ENCODE data around the gene OOSP2. TPM values are rescaled to one million over a fixed set of nuclear protein-coding genes. Genes with fewer than 3 reads are reported as not detected.
"Not testable (repeated sequence)": the region's sequence is repeated elsewhere in the genome, so short reads cannot be mapped to it uniquely, and the experiment has no call there.

The OOSP2 gene
- polyA plus RNA-seq (2012; ENCODE audit: insufficient read depth, insufficient read length), result not detected

GRCh38 chr11:60040109-60040508 lies at the start of gene OOSP2:
OOSP2 (plus strand) TSS chr11:60040409; CDS start chr11:60040460, 51 bp downstream.
- no peak for DNase-seq (ENCODE audit: low read depth, low spot score)
- no peak within 1 kb of the TSS for H3K4me3 ChIP-seq (ENCODE audit: low read length)

DNA sequence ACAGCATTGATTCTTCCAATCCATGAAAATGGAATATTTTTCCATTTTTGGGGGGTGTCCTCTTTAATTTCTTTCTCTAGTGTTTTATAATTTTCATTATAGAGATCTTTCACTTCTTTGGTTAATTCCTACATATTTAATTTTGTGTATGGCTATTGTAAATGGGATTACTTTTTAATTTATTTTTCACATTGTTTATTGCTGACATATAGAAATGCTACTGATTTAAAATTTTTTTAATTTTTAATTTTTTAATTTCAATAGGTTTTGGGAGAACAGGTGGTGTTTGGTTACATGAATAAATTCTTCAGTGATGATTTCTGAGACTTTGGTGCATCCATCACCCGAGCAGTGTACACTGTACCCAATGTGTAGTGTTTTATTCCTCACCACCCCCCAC lies 49.8 kb upstream of the OOSP2 start:
- no peak overlapping the region for H3K4me3 ChIP-seq (ENCODE audit: low read length)
- no peak for DNase-seq (ENCODE audit: low read depth, low spot score)

GRCh38 chr11:59992425-59992824 lies 47.8 kb upstream of the OOSP2 start:
- DNase-seq (ENCODE audit: low read depth, low spot score), result peak; percentile 20
- H3K4me3 ChIP-seq (ENCODE audit: low read length), result no peak overlapping the region

GRCh38 chr11:59997800-59998199 lies 42.4 kb upstream of the OOSP2 start:
- DNase-seq (ENCODE audit: low read depth, low spot score), result no peak
- H3K4me3 ChIP-seq (ENCODE audit: low read length), result no peak overlapping the region

DNA sequence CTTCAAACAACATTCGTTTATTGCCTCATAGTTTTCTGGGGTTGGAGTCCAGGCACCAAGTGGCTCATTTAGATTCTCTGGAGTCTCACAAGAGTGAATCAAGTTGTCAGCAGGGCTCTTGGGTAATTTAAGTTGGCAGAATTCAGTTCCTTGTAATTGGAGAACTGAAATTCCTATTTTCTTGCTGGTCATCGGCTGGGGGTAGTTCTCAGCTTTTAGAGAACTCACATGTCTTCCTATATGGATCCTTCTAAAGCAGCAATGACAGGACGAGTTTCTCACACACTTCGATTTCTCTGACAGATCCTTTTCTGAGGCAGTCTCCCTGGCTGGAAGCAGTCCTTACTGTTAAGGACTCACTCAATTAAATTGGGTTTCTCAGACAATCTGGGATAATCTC lies 40.5 kb upstream of the OOSP2 start:
- H3K4me3 ChIP-seq (ENCODE audit: low read length), result no peak overlapping the region
- no peak for DNase-seq (ENCODE audit: low read depth, low spot score)

- no peak overlapping the region for H3K4me3 ChIP-seq (ENCODE audit: low read length)
- no peak for DNase-seq (ENCODE audit: low read depth, low spot score)
Observed at GRCh38 chr11:60003729-60004128, 36.5 kb upstream of the OOSP2 start.

DNA sequence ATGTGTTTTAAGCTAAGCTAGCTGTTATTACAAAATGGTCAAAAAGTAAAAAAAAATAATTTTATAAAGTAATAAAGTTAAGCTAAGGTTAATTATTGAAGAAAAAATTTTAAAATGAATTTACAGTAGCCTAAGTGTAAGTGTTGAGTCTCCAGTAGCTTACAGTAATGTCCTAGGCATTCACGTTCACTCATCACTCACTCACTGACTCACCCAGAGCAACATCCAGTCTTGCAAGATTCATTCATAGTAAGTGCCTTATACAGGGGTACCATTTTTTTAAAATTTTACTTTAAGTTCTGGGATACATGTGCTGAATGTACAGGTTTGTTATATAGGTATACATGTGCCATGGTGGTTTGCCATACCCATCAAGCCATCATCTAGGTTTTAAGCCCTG lies 34.8 kb upstream of the OOSP2 start:
- no peak overlapping the region for H3K4me3 ChIP-seq (ENCODE audit: low read length)
- DNase-seq (ENCODE audit: low read depth, low spot score), result no peak

GRCh38 chr11:60016881-60017280 lies 23.3 kb upstream of the OOSP2 start, which contains the start of gene OOSP4B:
OOSP4B (plus strand) TSS chr11:60017181.
- DNase-seq (ENCODE audit: low read depth, low spot score), result no peak
- H3K4me3 ChIP-seq (ENCODE audit: low read length), result no peak within 1 kb of the TSS

- H3K4me3 ChIP-seq (ENCODE audit: low read length), result no peak overlapping the region
- DNase-seq (ENCODE audit: low read depth, low spot score), result no peak
Observed at GRCh38 chr11:60018058-60018457, 22.2 kb upstream of the OOSP2 start.

- H3K4me3 ChIP-seq (ENCODE audit: low read length); DNase-seq (ENCODE audit: low read depth, low spot score): not testable (repeated sequence)
Observed at GRCh38 chr11:60020376-60020775, 19.8 kb upstream of the OOSP2 start.

GRCh38 chr11:60029015-60029632 lies 11.1 kb upstream of the OOSP2 start:
- no peak for DNase-seq (ENCODE audit: low read depth, low spot score)
- no peak overlapping the region for H3K4me3 ChIP-seq (ENCODE audit: low read length)

- DNase-seq (ENCODE audit: low read depth, low spot score), result not testable (repeated sequence)
Observed at GRCh38 chr11:60050422-60050821, 10.2 kb downstream of the OOSP2 start.

DNA sequence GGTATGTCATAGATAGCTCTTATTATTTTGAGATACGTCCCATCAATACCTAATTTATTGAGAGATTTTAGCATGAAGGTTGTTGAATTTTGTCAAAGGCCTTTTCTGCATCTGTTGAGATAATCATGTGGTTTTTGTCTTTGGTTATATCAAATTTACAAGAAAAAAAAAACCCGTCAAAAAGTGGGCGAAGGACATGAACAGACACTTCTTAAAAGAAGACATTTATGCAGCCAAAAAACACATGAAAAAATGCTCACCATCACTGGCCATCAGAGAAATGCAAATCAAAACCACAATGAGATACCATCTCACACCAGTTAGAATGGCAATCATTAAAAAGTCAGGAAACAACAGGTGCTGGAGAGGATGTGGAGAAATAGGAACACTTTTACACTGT lies 10.6 kb downstream of the OOSP2 start:
- DNase-seq (ENCODE audit: low read depth, low spot score); H3K4me3 ChIP-seq (ENCODE audit: low read length): not testable (repeated sequence)

More at GRCh38 chr11:60050422-60050821, 10.2 kb downstream of the OOSP2 start:
- not testable (repeated sequence) for H3K4me3 ChIP-seq (ENCODE audit: low read length)

DNA sequence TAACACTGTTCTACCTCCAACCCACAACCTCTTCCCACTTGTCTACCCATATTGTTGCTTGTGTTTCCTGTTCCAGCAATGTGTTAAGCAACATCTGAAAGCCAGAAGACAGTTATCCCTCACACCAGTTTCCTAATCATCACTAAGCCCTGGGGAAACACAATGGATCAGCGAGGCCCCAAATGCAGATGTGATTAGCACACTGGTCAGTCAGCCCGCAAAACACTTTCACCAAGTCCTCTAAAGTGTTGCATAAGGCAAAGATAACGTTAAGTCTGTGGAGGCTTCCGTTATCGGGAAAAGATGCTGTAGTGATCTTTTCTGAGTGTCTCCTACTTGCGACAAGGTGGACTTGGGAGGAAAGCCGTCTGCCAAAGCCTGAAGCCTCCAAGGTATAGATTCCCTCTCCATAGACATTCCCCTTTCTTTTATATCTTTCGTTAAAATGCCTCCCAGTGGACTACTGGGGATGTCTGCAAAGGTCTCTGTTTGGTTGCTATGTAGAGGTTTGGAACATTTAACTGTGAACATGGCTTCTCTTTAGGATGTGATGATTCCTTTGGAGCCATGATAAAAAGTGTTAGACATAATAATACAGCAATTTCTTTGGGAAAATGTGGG lies 16.2 kb downstream of the OOSP2 start, which contains the start of gene MS4A3:
Gene MS4A3 (plus strand): TSS at position 317 of the 621 bp plus-strand sequence. CDS start 4,496 bp downstream, outside the sequence.
- DNase-seq (ENCODE audit: low read depth, low spot score), result no peak
- H3K4me3 ChIP-seq (ENCODE audit: low read length), result no peak within 1 kb of the TSS

GRCh38 chr11:60059052-60059451 lies 18.8 kb downstream of the OOSP2 start:
- no peak overlapping the region for H3K4me3 ChIP-seq (ENCODE audit: low read length)
- DNase-seq (ENCODE audit: low read depth, low spot score), result no peak

GRCh38 chr11:60059521-60060240 lies 19.5 kb downstream of the OOSP2 start:
- no peak for DNase-seq (ENCODE audit: low read depth, low spot score)
- H3K4me3 ChIP-seq (ENCODE audit: low read length), result no peak overlapping the region

DNA sequence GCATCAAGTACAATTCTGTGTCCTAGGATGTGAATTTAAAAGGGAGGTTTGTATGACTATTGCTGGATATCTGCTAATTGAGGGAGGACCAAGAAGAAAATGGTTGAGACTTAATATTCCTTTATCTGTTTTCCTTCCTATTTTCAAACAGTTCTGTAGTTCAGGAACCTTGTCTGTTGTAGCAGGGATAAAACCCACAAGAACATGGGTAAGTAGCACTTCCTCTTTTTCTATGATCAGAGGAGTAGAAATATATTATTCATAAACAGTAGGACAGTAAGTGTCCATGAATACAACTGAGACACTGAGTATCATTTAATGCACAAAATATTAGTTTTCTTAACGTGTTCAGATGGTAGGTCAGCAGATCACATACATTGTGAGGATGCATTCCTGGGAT lies 23.9 kb downstream of the OOSP2 start:
- no peak for DNase-seq (ENCODE audit: low read depth, low spot score)
- H3K4me3 ChIP-seq (ENCODE audit: low read length), result no peak overlapping the region

- DNase-seq (ENCODE audit: low read depth, low spot score), result no peak
- no peak overlapping the region for H3K4me3 ChIP-seq (ENCODE audit: low read length)
Observed at GRCh38 chr11:60065801-60066200, 25.6 kb downstream of the OOSP2 start.

GRCh38 chr11:60069450-60069849 lies 29.2 kb downstream of the OOSP2 start:
- no peak for DNase-seq (ENCODE audit: low read depth, low spot score)

GRCh38 chr11:60071644-60072043 lies 31.4 kb downstream of the OOSP2 start:
- not testable (repeated sequence) for H3K4me3 ChIP-seq (ENCODE audit: low read length); DNase-seq (ENCODE audit: low read depth, low spot score)

More at GRCh38 chr11:60069450-60069849, 29.2 kb downstream of the OOSP2 start:
- H3K4me3 ChIP-seq (ENCODE audit: low read length), result no peak overlapping the region

Measured in Jurkat, Clone E6-1 (cell line).